ENCODE data around the gene MYT1.
"Not testable (repeated sequence)": the region's sequence is repeated elsewhere in the genome, so short reads cannot be mapped to it uniquely, and the experiment has no call there.

The MYT1 gene

GRCh38 chr20:64280460-64280843, 116.2 kb downstream of the MYT1 start:
- no peak for DNase-seq

- DNase-seq = no peak
Measured at GRCh38 chr20:64283646-64284045, 119.4 kb downstream of the MYT1 start.

- DNase-seq = peak; percentile 9
Measured at GRCh38 chr20:64285579-64286446, 121.6 kb downstream of the MYT1 start.

GRCh38 chr20:64286447-64287263, 122.4 kb downstream of the MYT1 start:
- DNase-seq = not testable (repeated sequence)

- not testable (repeated sequence) for DNase-seq
Measured at GRCh38 chr20:64287264-64287590, 123.0 kb downstream of the MYT1 start.

Data from NCI-H1092 treated with DMSO at 0.1 percent for 48 hours (cell line).